Thyroid gland (tissue), 4 donors: ENCODE results near the gene MAP6.

Experiments used
- CTCF ChIP-seq, 6 experiments: fragments of 200-600 bp in 3 of 6; fragments of 450-650 bp in 3 of 6; sonication (generic) in 3 of 6; IDR thresholded peaks; one replicate each; pipeline ENCODE4 v1.5.1; 2016 to 2019; ENCODE audit warnings: antibody characterized with exemption in 6 of 6, mild to moderate bottlenecking in 2 of 6, inconsistent platforms in 1 of 6, moderate library complexity in 1 of 6
- POLR2A ChIP-seq, 2 donors: fragments of 450-650 bp; IDR thresholded peaks; one replicate each; pipeline ENCODE4 v1.6.1; 2017; ENCODE audit warnings: antibody characterized with exemption in 2 of 2, mild to moderate bottlenecking in 2 of 2, moderate library complexity in 1 of 2

- TF ChIP-seq CTCF (IDR thresholded peaks at IDR 0.05) = no peak
- TF ChIP-seq POLR2A (IDR thresholded peaks at IDR 0.05) = peak in 1 of 2 donors; percentile 21
Observed at GRCh38 chr11:75579841-75580240, 89.0 kb downstream of the MAP6 start.
